Activated T-cell treated with anti-CD3 and anti-CD28 coated beads, Interleukin-2, amount 50 U/mL, for 1 hour (primary cell): ENCODE results near the gene ARFRP1.

Experiments
- DNase-seq: peaks from one replicate; pipeline ENCODE4 v3.0.0-alpha.2; 2020

ARFRP1 gene

GRCh38 chr20:63701329-63702035 is 6.3 kb downstream of the ARFRP1 start:
- no peak for DNase-seq

- DNase-seq = no peak
These were observed 6.8 kb downstream of the ARFRP1 start for GRCh38 chr20:63701051-63701328.

GRCh38 chr20:63700199-63701050 is 7.4 kb downstream of the ARFRP1 start:
- no peak for DNase-seq

GRCh38 chr20:63699466-63700198 is 8.1 kb downstream of the ARFRP1 start:
- no peak for DNase-seq

GRCh38 chr20:63698739-63699465 is 8.9 kb downstream of the ARFRP1 start:
- DNase-seq = no peak

GRCh38 chr20:63697868-63698545 is 9.8 kb downstream of the ARFRP1 start:
- no peak for DNase-seq

- DNase-seq = no peak
These were observed 10.4 kb downstream of the ARFRP1 start for GRCh38 chr20:63697357-63697867.

- no peak for DNase-seq
These were observed 11.0 kb downstream of the ARFRP1 start, which contains the start of gene TNFRSF6B for GRCh38 chr20:63696628-63697356. Gene TNFRSF6B, plus strand, starts transcription at chr20:63696652. Its CDS starts 116 bp downstream, at chr20:63696768.

GRCh38 chr20:63696306-63696627 is 11.5 kb downstream of the ARFRP1 start:
- no peak for DNase-seq

GRCh38 chr20:63695424-63696305 is 12.1 kb downstream of the ARFRP1 start:
- DNase-seq = no peak

GRCh38 chr20:63694584-63695423 is 13.0 kb downstream of the ARFRP1 start:
- DNase-seq = no peak

GRCh38 chr20:63693733-63694583 is 13.8 kb downstream of the ARFRP1 start:
- DNase-seq = no peak

GRCh38 chr20:63693083-63693732 is 14.6 kb downstream of the ARFRP1 start:
- DNase-seq = no peak

GRCh38 chr20:63692436-63693082 is 15.2 kb downstream of the ARFRP1 start:
- no peak for DNase-seq

- no peak for DNase-seq
These were observed 15.9 kb downstream of the ARFRP1 start for GRCh38 chr20:63691711-63692435.

GRCh38 chr20:63690898-63691710 is 16.7 kb downstream of the ARFRP1 start:
- DNase-seq = no peak
